ENCODE data around the gene RPS6KA5.

RPS6KA5 gene

DNA sequence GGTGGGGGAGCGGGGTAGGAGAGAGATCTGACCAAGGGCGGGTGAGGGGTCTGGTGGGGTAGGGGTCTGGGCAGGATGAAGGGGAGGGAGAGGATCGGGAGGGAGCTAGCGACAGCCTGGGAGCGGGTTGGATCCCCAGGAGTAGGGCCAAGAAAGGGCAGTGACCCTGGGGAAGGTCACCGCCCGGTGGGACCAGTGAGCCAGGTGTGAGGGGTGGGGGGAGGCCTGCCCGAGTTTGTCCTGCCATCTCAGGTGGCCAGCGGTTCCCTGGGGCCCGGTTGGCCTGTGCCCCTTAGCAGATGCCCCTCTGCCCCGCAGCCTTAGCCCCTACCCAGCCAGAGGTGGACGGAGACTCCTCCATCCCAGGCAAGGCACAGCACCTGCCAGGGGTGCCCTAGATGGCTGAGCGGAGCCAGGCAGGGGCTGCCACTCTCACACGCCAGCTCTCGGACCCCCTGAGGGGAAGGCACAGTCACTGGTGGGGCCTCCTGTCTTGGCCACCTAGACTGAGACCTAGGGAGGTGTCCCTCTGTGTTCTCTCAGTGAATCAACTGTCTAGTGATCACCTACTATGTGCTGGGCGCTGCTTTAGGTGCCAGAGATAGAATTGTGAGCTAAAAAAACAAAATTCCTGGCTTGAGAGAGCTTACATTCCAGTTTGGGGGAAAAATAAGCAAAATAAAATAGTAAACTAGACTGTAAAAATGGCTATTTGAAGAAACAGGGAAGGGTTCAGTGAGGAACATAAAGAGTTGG lies 243.6 kb downstream of the RPS6KA5 start:
- Histone ChIP-seq H3K27ac (ENCODE audit: low read depth, low read length) (no peak overlapping the region), H3K27me3 (ENCODE audit: control insufficient read depth in 1 of 2, insufficient read depth in 2 of 2, low read length in 2 of 2) (no peaks in the 10 kb centered on the region), H3K9me3 (ENCODE audit: control insufficient read depth in 1 of 2, low read length in 2 of 2) (no peaks in the 10 kb centered on the region), H3K4me3 (ENCODE audit: low read depth in 1 of 2, low read length in 2 of 2) (no peak overlapping the region), H3K36me3 (ENCODE audit: control insufficient read depth in 1 of 2, insufficient read depth in 2 of 2, low read length in 2 of 2) (no peaks in the 10 kb centered on the region), H3K4me1 (ENCODE audit: control insufficient read depth in 1 of 2, insufficient read depth in 2 of 2, low read length in 2 of 2) (peaks cover 6 to 20% of the 10 kb centered on the region in 2 donors), H3K9ac (ENCODE audit: low read depth in 1 of 2, low read length in 2 of 2) (no peak overlapping the region)

DNA sequence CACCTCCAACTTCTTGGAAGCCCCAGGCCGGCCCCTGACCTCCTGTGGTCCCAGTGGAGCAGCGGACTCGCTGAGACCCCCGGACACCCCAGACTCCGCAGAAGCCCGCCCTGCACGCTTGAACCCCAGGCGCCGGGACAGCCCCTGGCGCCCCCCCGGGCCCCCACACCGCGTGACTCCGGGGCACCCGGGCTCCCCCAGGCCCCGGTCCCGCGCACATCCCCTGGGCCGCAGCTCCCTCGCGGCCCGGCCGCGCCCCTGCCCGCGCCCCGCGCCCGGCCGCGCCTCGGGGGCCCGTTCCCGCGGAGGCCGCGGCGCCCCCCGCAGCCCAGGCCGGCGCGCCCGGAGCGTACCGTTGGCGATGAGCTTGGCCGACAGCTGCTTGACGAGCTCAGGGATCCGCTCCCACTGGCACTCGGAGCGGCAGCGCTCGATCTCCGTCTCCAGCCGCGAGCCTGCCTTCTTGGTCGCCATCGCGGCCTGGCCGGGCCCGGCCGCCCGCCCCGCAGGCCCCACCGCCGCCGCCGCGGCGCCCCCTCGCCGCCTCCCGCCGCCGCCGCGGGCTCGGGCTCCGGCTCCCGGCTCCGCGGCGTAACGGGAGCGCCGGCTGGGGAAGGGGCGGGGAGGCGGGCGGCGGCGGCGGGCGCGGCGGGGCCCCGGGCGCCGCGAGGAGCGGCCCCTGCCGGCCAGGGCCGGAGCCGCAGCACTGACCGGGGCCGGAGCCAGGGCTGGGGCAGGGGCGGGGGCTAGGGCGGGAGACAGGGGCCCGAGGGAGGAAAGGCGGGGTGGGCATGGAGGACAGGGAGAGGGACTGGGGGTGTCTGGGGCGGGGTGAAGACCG lies 244.4 kb downstream of the RPS6KA5 start, which contains the start of gene TTC7B:
TSS of gene TTC7B (minus strand) at position 609 of the 841 bp plus-strand sequence. CDS start at position 474, 135 bp downstream.
- Histone ChIP-seq H3K4me3 (ENCODE audit: low read depth in 1 of 2, low read length in 2 of 2) (peak within 1 kb of the TSS; percentile 33 to 65), H3K36me3 (ENCODE audit: control insufficient read depth in 1 of 2, insufficient read depth in 2 of 2, low read length in 2 of 2) (no peaks in the 10 kb centered on the region), H3K27me3 (ENCODE audit: control insufficient read depth in 1 of 2, insufficient read depth in 2 of 2, low read length in 2 of 2) (no peaks in the 10 kb centered on the region), H3K4me1 (ENCODE audit: control insufficient read depth in 1 of 2, insufficient read depth in 2 of 2, low read length in 2 of 2) (peaks cover 6 to 20% of the 10 kb centered on the region in 2 donors), H3K9me3 (ENCODE audit: control insufficient read depth in 1 of 2, low read length in 2 of 2) (no peaks in the 10 kb centered on the region), H3K27ac (ENCODE audit: low read depth, low read length) (no peak within 1 kb of the TSS), H3K9ac (ENCODE audit: low read depth in 1 of 2, low read length in 2 of 2) (peak within 1 kb of the TSS; percentile 25 to 41)

DNA sequence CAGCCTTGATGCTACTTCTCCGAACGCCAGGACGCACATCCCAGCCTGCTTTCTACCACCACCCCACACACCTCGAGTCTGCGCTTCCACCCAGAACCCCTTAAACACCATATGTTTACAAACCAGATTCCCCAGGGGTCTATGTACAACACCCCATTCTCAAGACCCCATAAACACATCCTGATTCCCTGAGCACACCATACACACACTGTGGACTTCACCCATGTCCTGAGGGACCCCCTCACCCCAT lies 244.9 kb downstream of the RPS6KA5 start:
- peak overlapping the region; percentile 33 to 65 for H3K4me3 ChIP-seq (ENCODE audit: low read depth in 1 of 2, low read length in 2 of 2)
- H3K27me3 ChIP-seq (ENCODE audit: control insufficient read depth in 1 of 2, insufficient read depth in 2 of 2, low read length in 2 of 2), result no peaks in the 10 kb centered on the region
- peak overlapping the region; percentile 25 to 41 for H3K9ac ChIP-seq (ENCODE audit: low read depth in 1 of 2, low read length in 2 of 2)
- H3K36me3 ChIP-seq (ENCODE audit: control insufficient read depth in 1 of 2, insufficient read depth in 2 of 2, low read length in 2 of 2), result no peaks in the 10 kb centered on the region
- no peak overlapping the region for H3K27ac ChIP-seq (ENCODE audit: low read depth, low read length)
- H3K9me3 ChIP-seq (ENCODE audit: control insufficient read depth in 1 of 2, low read length in 2 of 2), result no peaks in the 10 kb centered on the region
- H3K4me1 ChIP-seq (ENCODE audit: control insufficient read depth in 1 of 2, insufficient read depth in 2 of 2, low read length in 2 of 2), result peaks cover 6 to 18% of the 10 kb centered on the region in 2 donors

DNA sequence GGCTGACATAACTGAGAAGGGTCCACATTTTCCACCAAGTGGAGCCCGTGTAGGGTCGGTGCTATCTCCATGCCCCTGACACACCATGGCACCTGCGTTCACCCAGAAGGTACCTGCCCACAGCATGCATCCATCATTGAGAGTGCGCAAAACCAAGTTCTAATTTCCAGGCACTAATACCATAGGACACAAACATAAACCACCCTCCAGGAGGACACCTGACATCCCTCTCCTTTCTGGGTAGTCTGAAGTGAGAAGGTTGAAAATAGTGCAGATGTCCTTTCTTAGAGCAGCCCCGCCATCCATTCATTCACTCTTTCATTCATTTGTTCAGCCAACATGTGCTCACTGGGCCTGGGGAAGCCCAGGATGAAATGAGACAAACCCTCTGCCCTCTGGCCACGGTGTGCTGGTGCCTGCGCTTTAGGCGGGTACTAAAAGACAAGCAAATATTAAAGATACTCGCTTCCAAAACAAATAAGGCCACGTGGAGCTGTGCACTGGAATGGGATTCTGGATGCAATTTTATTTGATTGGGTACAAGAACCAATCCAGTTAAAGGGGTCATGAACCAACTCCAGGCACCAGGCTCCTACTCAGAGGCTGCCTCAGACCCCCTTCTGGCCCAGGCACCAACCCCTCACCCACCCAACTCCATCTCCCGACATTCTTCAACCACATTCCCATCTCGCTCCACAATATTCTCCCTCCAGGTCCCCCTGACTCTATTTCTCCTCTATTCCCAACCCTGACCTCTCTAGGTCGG lies 245.5 kb downstream of the RPS6KA5 start:
- H3K4me3 ChIP-seq (ENCODE audit: low read depth in 1 of 2, low read length in 2 of 2), result peak overlapping the region; percentile 33 to 65
- peaks cover 6 to 18% of the 10 kb centered on the region in 2 donors for H3K4me1 ChIP-seq (ENCODE audit: control insufficient read depth in 1 of 2, insufficient read depth in 2 of 2, low read length in 2 of 2)
- H3K36me3 ChIP-seq (ENCODE audit: control insufficient read depth in 1 of 2, insufficient read depth in 2 of 2, low read length in 2 of 2), result no peaks in the 10 kb centered on the region
- peak overlapping the region; percentile 25 to 41 for H3K9ac ChIP-seq (ENCODE audit: low read depth in 1 of 2, low read length in 2 of 2)
- no peaks in the 10 kb centered on the region for H3K9me3 ChIP-seq (ENCODE audit: control insufficient read depth in 1 of 2, low read length in 2 of 2)
- H3K27me3 ChIP-seq (ENCODE audit: control insufficient read depth in 1 of 2, insufficient read depth in 2 of 2, low read length in 2 of 2), result no peaks in the 10 kb centered on the region
- H3K27ac ChIP-seq (ENCODE audit: low read depth, low read length), result no peak overlapping the region

DNA sequence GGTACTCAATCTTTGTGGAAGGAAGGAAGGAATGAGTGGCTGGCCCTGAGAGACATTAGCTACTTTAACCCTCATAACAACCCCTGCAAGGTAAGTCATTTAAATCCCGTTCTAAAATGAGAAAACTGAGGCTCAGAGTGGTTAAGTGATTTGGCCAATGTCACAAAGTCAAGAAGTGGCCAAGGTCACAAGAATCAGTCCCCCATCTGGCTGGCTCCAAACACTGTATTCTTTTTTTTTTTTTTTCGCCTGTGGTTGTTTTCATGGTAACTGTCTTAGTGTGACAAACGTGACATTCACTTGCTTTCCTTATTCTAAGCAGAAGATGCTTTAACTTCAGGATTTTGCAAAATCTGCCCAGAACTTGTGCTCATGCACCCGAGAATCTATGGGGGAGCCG lies 247.0 kb downstream of the RPS6KA5 start:
- Histone ChIP-seq H3K27me3 (ENCODE audit: control insufficient read depth in 1 of 2, insufficient read depth in 2 of 2, low read length in 2 of 2) (no peaks in the 10 kb centered on the region), H3K4me1 (ENCODE audit: control insufficient read depth in 1 of 2, insufficient read depth in 2 of 2, low read length in 2 of 2) (peaks cover 6 to 18% of the 10 kb centered on the region in 2 donors), H3K27ac (ENCODE audit: low read depth, low read length) (no peak overlapping the region), H3K36me3 (ENCODE audit: control insufficient read depth in 1 of 2, insufficient read depth in 2 of 2, low read length in 2 of 2) (no peaks in the 10 kb centered on the region), H3K9me3 (ENCODE audit: control insufficient read depth in 1 of 2, low read length in 2 of 2) (no peaks in the 10 kb centered on the region), H3K4me3 (ENCODE audit: low read depth in 1 of 2, low read length in 2 of 2) (no peak overlapping the region), H3K9ac (ENCODE audit: low read depth in 1 of 2, low read length in 2 of 2) (no peak overlapping the region)

DNA sequence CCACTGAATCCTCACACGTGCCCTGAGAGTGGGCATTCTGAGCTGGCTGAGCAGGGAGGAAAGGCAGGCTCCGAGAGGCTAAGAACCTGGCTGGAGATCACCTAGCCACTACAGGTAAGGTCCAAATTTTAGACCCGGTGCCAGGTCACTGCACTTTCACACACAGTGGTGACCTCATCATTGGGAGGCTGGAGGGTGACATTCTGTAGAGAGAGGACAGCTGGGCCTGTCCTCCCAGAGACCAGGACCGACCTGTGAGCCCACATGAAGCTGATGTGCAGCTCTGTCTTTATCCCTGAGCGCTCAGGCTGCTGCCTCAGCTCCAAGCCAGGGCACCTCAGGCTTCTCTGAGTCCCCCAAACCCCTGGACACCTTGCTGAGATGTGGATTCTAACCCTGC lies 248.3 kb downstream of the RPS6KA5 start:
- H3K4me3 ChIP-seq (ENCODE audit: low read depth in 1 of 2, low read length in 2 of 2), result no peak overlapping the region
- H3K27me3 ChIP-seq (ENCODE audit: control insufficient read depth in 1 of 2, insufficient read depth in 2 of 2, low read length in 2 of 2), result no peaks in the 10 kb centered on the region
- no peaks in the 10 kb centered on the region for H3K36me3 ChIP-seq (ENCODE audit: control insufficient read depth in 1 of 2, insufficient read depth in 2 of 2, low read length in 2 of 2)
- H3K27ac ChIP-seq (ENCODE audit: low read depth, low read length), result no peak overlapping the region
- no peak overlapping the region for H3K9ac ChIP-seq (ENCODE audit: low read depth in 1 of 2, low read length in 2 of 2)
- peaks cover 6 to 19% of the 10 kb centered on the region in 2 donors for H3K4me1 ChIP-seq (ENCODE audit: control insufficient read depth in 1 of 2, insufficient read depth in 2 of 2, low read length in 2 of 2)
- H3K9me3 ChIP-seq (ENCODE audit: control insufficient read depth in 1 of 2, low read length in 2 of 2), result no peaks in the 10 kb centered on the region

DNA sequence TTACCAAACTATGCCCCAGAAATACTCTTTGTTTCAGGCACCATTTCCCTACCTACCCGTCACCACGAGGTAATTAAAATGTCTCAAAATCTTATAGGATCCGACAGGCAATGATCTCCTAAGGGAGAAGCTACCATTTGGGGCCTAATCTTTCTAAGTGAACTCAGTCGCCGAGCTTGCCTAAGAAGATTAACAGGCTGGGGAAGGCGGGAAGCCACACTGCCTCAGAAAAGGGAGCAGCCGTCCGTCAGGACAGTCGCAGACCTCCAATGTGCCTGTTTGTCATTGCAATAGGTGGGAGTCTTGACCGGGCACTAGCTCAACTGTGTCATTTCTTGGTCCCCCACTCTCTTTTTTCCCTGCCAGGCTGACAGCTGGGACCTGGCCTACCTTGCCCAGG lies 248.8 kb downstream of the RPS6KA5 start:
- Histone ChIP-seq H3K36me3 (ENCODE audit: control insufficient read depth in 1 of 2, insufficient read depth in 2 of 2, low read length in 2 of 2) (no peaks in the 10 kb centered on the region), H3K9ac (ENCODE audit: low read depth in 1 of 2, low read length in 2 of 2) (no peak overlapping the region), H3K4me3 (ENCODE audit: low read depth in 1 of 2, low read length in 2 of 2) (no peak overlapping the region), H3K4me1 (ENCODE audit: control insufficient read depth in 1 of 2, insufficient read depth in 2 of 2, low read length in 2 of 2) (peaks cover 6 to 18% of the 10 kb centered on the region in 2 donors), H3K27ac (ENCODE audit: low read depth, low read length) (no peak overlapping the region), H3K27me3 (ENCODE audit: control insufficient read depth in 1 of 2, insufficient read depth in 2 of 2, low read length in 2 of 2) (no peaks in the 10 kb centered on the region), H3K9me3 (ENCODE audit: control insufficient read depth in 1 of 2, low read length in 2 of 2) (no peaks in the 10 kb centered on the region)

DNA sequence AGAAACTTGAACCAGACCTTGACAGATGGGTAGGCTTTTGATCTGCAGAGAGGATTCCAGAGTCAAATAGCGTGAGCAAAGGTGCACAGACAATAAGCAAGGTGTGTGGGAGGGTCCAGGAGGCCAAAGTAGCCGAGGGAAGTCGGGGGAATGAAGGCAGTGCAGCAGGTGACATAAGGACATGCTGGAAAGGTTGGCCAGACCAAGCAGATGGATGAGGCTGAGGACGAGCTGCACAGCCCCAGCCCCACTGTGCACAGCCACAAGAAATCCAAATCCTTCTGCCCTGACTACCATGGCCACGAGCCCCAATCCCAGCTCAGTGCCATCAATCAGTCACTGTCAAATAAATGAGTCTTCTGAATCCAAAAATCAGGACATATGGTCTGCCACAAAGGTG lies 249.6 kb downstream of the RPS6KA5 start:
- no peaks in the 10 kb centered on the region for H3K9me3 ChIP-seq (ENCODE audit: control insufficient read depth in 1 of 2, low read length in 2 of 2)
- H3K9ac ChIP-seq (ENCODE audit: low read depth in 1 of 2, low read length in 2 of 2), result no peak overlapping the region
- H3K27me3 ChIP-seq (ENCODE audit: control insufficient read depth in 1 of 2, insufficient read depth in 2 of 2, low read length in 2 of 2), result no peaks in the 10 kb centered on the region
- no peaks in the 10 kb centered on the region for H3K36me3 ChIP-seq (ENCODE audit: control insufficient read depth in 1 of 2, insufficient read depth in 2 of 2, low read length in 2 of 2)
- H3K27ac ChIP-seq (ENCODE audit: low read depth, low read length), result no peak overlapping the region
- peaks cover 6 to 16% of the 10 kb centered on the region in 2 donors for H3K4me1 ChIP-seq (ENCODE audit: control insufficient read depth in 1 of 2, insufficient read depth in 2 of 2, low read length in 2 of 2)
- H3K4me3 ChIP-seq (ENCODE audit: low read depth in 1 of 2, low read length in 2 of 2), result no peak overlapping the region

DNA sequence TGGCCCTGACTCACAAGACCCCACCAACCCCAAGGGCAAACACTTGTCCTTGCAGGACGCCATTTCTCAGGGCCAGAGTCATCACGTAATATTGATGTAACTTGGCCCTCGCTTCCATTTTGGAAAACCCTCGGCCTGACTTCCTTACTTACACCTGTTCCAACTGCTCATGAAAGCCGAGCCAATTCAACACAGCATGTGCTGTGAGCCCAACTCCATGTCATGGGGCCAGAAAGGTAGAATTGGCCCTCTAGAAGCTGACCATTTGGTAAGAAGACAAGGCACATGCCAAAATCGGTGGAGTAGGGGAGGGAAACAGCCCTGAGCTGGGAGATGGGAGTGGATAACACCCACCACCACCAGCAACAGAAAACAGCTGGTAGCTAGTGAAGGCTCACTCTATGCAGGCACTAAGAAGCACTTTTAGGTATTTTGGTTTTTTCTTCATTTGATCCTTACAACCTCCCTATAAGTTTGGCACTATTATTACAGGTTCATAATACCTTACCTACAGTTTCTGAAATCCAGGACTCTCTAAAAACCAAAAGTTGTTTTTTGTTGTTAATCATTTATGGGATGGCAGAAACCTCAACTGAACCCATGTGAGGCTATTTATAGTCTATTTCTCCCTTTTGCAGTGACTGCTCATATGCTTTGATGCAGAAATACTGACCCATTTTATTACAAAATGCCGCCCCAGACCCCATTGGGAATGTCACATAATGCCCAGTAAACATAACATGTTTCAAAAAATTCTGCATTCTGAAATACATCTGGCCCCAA lies 250.7 kb downstream of the RPS6KA5 start:
- H3K27me3 ChIP-seq (ENCODE audit: control insufficient read depth in 1 of 2, insufficient read depth in 2 of 2, low read length in 2 of 2), result no peaks in the 10 kb centered on the region
- no peak overlapping the region for H3K9ac ChIP-seq (ENCODE audit: low read depth in 1 of 2, low read length in 2 of 2)
- no peak overlapping the region for H3K4me3 ChIP-seq (ENCODE audit: low read depth in 1 of 2, low read length in 2 of 2)
- no peaks in the 10 kb centered on the region for H3K36me3 ChIP-seq (ENCODE audit: control insufficient read depth in 1 of 2, insufficient read depth in 2 of 2, low read length in 2 of 2)
- H3K27ac ChIP-seq (ENCODE audit: low read depth, low read length), result no peak overlapping the region
- H3K4me1 ChIP-seq (ENCODE audit: control insufficient read depth in 1 of 2, insufficient read depth in 2 of 2, low read length in 2 of 2), result peaks cover 6 to 8% of the 10 kb centered on the region in 2 donors
- H3K9me3 ChIP-seq (ENCODE audit: control insufficient read depth in 1 of 2, low read length in 2 of 2), result no peaks in the 10 kb centered on the region

All from duodenal mucosa (tissue), 2 donors.